NCI-H748 (cell line): ENCODE results near the gene ENTR1.

Experiments used
- DNase-seq: peaks from one replicate; lab custom pipeline; 2025; ENCODE audit not compliant: unreplicated experiment; lab: John Stamatoyannopoulos, UW

ENTR1 gene

DNA sequence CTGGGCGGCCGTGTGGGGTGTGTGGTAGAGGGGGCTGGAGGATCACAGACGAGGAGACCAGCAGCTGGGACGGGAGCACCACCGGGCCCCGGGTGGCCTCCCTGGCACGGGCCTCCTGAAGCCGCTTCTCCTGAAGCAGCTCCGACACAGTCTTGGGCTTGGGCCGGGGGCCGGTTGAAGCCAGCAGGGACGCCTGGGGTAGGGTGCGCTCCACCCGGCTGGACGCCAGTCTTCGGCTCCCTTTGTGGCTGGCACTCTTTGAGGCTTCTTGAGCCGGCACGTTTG lies 31.5 kb downstream of the ENTR1 start:
- no peak for DNase-seq

DNA sequence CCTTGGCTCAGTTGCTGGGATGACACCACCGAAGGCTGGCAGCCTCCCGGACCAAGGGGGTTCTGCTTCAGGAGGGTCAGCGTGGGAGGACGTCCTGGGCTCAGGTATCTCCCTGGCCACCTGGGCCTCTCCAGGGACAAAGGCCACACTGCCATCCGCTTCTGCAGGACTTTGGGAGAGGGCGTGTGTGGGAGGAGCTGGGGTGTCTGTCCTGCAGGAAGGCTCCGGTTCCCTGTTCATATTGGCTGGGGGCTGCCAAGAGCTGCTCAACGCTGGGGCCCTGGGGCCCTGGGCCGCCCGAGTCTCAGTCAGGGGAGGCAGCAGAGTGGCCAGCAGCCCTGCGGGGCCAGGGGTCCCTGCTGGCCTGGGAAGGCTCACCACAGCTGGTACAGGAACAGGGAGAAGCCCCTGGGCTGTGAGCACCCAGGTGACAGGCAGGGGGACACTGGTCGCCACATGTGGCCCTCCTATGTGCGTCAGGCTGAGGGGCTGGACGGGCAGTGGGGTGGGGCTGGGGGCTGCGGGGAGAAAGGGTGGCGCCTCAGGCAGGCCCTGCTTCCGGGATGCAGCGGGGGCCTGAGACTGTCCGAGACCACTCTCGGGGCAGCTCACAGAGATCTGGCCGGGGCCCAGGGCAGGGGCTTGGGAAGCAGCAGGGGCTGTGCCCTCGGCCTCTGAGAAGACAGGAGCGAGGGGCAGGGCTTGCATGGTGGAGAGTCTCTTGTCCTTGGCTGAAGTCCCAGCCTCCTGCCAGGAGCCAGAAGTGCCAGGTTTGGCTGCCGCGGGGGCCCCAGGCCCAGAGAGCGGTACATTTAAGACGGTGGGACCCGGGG lies 32.0 kb downstream of the ENTR1 start:
- DNase-seq: no peak

DNA sequence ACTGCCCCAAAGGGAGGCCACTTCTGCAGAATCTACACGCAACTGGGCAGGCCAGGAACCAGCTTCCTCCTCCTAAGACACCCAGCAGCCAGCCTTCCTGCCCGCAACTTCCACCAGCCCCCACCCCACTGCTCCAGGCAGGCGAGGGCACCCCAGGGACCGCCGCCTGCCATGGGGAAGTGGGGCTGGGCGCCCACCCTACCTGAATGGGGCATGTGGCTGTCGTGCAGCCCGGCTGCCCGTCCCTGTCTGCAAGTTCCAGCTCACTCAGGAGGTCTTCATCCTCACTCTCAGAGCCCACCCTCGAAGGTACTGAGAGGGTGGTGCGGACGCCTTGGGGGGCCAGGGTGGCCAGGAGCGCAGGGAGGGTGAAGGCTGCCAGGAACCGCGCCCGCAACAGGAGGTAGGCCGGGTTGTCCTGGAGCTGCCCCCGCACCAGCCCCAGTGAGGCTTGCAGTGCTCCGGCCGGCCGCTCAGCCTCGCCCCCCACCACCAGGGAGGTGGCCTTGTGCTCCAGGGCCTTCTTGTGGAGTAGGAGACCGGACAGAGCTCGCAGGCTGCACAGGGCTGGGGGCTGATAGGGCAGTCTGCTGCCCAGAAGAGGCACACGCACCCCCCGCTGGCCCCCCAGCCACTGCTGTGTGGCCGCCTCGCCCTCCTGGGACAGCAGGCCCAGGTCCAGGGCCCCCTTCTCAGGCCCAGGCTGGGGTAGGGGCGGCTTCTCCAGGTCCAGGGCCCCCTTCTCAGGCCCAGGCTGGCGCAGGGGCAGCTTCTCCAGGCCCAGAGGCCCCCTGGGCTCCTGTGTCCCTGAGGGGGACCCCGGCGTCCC lies 32.9 kb downstream of the ENTR1 start:
- no peak for DNase-seq

DNA sequence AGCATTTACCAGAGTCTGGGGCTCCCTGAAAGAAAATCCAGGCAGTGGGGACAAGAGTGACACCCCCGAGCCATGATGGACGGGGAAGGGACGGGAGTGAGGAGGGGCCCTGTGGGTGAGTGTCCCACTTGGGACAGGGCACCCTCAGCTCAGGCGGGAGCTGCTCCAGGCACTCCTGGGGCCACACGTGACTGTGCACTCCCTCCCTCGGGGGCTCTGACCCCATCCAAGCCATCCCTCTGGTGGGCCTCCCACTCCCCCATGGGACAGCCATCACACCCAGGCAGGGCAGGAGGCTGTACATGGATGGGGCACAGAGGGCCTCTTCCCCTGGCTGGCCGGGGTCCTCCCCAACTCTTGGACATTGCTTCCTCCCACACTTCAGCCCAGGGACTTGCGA lies 34.0 kb downstream of the ENTR1 start:
- DNase-seq: no peak

DNA sequence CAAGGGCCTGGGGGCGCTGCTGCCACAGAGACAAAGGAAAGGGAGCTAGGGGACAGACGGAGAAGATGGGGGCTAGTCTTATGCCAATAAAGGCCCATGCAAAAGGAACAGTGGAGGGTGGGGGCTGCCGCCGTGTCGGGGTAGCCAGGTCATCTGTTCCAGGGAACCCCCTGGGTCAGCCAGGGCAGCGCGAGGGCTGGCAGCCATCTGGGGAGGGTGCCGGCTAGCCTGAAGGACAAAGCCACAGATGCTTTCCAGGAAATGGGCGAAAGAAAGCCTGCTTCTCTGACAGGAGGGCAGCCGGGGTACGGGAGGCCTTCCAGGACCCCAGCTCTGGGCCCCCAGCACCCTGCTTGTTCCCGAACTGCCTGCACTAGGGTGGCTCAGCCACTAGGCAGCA lies 35.3 kb downstream of the ENTR1 start:
- DNase-seq: no peak

DNA sequence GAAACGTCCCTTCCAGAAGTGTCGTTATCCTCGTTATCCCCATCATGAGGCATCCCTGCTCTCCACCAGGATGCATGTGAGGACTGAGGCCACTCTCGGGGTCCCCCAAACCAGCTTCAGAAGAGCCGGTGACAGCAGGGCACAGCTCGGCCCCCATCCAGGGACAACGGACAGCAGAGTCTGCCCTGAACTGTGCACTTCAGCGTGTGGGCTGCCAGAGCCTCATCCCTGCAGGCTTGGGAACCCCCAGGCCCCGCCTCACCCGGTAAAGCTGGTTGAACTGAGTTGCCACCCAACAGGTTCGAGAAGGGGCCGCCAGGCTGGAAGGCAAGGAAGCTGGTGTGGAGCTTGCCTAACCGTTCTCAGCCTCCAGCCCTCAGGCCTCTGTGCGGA lies 36.2 kb downstream of the ENTR1 start:
- DNase-seq: no peak

DNA sequence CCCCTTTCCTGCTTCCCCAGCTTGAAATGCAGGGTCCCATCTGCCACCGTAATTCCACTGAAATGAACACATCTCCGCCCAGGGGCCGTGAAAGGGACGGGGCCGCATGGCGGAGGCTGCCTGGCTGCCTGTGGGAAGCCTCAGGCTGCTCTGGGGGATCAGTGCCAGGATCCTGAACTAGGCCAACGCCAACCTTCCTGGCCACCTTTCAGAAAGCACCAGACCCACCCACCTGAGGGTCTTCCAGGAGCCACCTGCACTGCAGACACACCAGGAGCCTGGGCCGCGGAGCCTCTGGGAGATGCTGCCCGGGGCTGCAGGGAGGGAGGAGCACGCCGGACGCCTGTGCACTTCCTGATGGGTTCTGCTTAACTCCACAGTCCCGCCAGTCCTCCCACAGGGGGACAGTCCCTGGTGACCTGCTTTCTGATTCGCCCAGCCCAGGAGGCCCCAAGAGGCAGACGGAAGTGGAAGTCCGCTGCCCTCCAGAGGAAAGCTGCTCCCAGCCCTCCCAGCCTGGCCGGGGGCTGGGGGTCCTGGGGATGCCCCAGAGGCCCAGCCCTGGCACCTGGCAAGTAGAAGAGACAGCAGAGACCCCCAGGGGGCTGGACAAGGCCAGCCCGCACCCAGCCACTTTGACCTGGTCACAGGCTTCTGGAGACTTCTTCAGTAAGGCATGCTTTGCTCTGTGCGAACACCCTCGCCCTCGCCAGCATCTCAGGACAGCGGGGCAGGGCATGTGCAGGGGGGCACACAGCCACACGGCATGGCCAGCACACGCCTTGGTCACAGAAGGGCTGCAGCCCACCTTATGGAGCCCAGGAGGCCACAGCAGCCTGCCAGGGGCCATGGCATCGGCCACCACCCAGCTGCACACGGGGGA lies 36.9 kb downstream of the ENTR1 start, which contains the start of gene CARD9:
Gene CARD9 (minus strand): TSS at position 370 of the 883 bp plus-strand sequence. CDS start 1,591 bp downstream, outside the sequence.
- DNase-seq: no peak

DNA sequence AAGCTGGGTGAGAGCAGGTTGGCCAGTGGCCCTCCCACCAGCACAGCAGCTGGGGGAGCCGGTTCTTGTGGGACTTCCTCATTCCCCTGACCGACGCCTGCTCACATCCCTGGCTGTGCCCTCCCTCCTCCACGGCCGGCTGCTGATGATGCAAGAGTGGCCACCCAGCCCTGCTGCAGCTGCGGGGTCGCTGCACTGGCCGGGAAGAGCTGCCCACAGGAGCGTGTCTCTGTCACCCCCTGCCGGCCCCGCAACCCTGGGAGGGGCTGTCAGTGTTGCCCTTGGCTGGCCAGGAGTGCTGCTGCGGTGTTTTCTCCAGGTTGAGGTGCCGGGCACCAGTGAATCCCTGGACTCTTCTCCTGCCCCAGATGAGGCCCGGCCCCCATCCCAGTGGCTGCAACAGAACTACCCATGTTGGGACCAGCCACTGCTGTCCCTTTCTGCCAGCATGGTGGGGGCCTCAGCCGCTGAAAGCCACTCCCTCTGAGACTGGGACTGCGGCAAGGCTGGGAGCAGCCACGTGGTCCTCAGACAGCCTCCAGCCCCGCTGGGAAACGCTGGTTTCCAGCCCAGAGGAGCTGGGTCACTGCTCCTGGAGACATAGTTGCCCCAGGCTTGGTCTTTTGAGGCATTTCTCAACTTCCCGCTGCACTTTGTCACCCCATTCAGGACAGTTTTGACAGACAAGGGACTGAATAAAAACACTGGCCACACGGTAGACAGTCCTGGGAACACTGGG lies 37.7 kb downstream of the ENTR1 start:
- DNase-seq: peak; percentile 15

DNA sequence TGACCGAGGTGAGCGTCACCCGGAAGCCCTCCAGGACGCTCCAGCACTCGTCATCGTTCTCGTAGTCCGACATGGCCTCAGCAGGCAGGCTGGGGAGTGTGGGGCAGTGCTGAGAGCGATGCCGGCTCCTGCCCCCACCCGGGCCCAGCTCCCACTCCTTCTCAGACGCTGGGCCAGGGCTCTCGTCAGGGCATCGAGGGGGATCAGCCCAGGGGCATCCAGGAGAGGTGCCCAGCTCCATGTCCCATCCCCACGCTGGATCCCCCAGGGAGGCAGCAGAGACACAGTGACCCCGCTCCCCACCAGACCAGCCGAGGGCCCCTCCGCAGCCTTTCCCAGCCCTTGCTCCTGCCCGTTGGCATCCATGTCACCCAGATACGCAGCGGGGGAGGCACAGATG lies 38.4 kb downstream of the ENTR1 start:
- DNase-seq: no peak

DNA sequence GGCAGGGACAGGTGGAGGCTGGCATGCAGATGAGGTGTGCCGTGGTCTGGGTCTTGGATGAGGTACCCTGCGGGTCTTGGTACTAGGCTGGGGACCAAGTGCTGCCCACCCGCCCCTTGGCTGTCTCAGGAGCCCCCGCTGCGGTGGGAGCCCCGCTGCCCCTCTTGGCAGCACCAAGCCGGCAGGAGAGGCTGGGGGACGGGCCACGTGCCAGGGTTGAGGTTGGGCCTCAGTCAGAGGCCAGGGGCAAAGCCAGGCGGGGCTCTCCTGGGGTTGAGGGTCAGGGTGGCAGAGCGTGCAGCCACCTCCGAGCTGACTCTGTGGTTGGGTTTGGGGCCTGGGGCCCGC lies 38.9 kb downstream of the ENTR1 start:
- DNase-seq: no peak

DNA sequence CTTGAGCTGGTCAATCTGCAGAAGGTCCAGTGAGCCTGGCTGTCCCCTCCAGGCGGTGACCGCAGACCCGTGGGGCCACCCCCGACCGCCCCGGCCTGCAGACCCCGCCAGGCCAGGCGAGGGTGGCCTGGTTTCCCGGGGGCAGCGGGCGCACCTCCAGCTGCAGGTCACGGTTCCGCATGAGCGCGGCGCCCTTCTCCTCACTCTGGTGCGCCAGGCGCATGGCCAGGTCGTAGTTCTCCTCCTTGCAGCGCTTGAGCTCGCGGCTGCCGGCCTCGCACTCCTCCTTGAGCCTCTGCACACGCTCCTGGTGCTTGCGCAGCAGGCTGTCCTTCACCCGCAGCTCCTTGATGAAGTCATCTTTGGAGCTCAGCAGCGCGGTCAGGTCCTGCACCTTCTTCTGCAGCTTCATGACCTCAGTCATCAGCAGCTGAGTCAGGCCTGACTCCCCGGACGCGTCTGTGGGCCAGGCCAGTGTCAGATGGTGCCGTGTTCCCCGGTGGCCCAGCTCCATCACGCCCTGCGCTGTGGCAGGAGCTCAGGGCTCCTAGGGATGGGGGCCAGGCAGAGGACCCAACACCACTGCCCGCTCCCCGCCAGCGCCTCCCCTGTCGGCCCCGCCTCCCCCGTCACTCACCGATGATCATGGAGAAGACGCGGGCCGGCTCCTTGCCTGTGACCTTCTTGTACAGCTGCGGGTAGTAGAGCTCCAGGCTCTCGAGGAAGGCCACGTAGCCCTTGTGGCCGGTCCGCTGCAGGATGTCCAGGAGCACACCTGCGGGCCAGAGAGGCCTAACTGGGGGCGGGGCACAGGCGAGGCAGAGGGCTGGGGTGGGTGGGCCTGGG lies 39.5 kb downstream of the ENTR1 start:
- DNase-seq: no peak

DNA sequence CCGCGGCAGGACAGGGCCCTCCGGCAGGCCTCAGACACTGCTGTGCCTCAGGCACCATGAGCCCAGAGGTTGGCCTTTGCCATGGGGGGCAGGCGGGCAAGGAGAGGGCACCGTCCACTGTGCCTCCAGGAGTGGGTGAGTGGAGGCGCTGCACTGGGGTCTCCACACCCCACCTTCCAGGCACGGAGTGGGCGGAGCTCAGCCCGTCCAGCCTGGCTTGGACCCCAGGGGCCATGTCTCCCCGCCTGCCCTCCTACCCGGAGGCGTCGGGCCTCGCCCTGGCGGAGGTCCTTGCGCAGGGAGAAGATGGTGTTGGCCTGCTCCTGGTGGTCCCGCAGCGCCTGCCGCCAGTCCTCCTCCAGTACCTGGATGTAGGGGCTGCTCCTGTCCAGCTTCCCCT lies 40.4 kb downstream of the ENTR1 start:
- no peak for DNase-seq

DNA sequence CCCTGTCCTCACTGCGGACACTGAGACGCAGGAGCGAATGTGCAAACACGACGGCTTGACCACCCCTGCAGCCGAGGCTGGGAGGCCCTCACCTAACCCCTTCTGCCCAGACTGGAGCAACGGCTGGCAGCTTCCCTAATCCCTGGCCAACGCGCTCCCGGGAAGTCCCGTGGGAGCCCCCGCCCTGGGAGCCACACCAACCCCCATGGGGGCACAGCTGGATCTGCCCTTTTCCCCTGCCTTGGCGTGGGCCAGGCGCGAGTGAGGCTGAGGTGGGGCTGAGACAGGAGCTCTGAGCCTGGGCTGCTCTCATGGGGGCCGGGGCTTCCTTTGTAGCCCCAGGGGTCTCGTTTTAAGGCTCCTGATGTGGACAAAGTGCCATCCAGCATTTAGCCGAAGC lies 42.2 kb downstream of the ENTR1 start:
- no peak for DNase-seq

DNA sequence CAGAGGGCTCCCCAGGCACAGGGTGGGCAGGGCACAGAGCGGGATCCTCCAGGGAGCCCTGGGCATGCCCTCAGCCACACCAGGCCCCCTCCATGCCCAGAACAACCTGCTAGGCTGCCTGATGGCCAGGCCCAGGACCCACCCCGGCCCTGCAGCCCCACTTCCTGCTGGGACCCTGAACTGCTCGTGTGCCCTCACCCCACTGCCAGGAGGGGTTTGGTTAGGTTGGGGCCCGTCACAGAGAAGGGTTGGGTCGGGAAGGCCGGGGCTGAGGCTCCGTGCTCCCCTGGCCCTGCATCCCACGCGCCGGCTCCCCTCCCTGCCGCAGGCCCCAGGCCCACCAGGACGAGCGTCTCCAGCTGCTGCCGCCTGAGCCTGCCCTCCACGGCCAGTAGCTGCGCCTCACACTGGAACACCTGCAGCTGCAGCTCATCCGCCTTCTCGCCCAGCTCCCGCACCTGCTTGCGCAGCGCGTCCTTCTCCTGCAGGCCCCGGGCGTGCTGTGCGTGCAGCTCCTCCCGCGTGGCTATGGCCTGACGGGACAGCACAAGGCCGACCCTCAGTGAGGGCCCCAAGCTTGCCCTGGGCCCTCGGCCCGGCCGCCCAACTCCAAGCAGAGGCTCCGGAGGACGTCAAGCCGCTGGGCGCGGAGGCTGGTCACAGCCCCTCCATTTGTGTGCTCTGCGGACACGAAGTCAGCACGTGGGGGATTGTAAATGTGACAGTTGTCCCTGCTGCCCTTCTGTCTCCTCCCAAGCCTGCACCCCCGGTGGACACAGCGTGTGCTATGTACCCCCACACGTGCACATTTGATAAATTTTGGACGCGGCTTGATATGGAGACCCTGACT lies 42.9 kb downstream of the ENTR1 start:
- peak; percentile 19 for DNase-seq

DNA sequence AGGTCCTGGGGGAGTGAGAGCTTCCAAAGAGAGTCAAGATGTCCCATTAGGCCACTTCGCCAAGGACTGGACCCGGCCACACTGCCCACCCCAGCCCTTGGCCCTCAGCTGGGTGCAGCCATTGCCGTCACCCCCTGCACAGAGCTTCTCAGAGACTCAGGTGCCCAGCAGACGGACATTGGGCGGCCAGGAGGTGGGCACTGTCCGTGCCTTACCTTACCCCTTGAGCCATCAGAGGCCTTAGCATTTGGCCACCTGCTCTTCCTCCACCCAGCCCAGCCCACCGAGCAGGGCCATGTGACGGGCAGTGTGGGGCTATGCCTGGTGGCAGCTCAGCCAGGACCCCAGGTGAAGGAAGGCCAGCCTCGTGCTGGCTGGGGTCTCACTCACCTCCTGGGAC lies 43.6 kb downstream of the ENTR1 start:
- DNase-seq: no peak

DNA sequence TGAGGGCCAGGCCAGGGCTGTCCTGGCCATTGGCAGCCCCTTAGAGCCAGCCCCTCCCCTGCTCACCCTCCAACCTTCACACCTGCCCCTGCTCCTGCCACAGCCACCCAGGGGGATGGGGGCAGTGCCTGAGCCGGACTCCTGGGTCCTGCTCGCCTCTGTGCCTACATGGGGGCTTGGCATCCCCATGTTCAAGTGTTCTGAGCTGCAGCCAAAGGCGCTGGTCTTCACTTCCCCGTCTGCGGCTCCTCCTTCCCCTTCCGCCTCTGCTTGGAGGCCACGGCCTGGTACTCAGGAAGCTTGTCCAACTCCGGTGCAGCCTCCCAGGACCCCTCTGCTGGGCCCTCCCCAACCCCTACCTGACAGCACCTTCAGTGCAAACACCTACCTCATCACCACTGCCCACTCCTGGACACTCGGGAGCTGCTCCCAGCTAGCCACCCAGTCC lies 44.6 kb downstream of the ENTR1 start:
- DNase-seq: no peak

DNA sequence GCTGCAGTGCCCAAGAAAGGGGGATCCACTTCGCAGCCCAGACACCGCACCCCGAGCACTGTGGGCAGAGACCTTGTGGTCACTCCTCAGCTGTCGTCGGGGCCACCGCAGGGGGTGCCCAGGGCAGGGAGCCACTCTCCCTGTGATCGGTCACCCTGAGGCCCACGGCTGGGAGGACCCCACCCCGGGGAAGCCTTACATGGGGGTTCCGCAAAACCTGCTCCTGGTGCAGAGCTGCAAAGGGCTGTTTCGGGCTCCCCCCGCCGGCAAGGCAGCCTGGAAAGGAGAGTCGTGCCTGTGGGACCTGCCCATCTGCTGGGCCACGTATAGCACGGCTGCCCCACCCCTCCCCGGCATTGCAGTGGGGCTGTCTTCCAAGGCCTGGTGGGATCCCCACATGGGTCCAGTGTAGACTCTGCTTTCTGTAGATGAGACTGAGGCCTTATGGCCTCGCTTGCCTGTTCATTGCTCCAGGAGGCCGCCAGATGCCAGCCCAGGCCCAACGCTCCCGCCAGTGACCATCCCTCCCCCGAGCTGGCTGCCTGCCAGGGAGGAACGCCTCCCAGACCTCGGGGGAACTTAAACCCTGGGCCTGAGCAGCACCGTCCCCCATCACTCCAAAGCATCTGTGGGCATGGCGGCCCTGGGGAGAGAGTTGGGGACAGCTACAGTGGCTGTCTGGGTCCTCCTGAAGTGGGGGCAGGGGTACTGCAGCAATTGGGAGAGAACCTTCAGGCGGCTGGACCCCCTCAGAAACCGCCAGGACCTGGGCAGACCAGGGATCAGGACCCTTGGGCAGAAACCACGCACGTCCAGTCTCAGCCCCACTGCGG lies 45.3 kb downstream of the ENTR1 start:
- peak; percentile 46 for DNase-seq
